GM18858 (cell line): ENCODE measurements around the gene RPUSD1.
"Not testable (repeated sequence)": the region's sequence is repeated elsewhere in the genome, so short reads cannot be mapped to it uniquely, and the experiment has no call there.

Experiments
- ATAC-seq: cut with Tn5 transposase; IDR thresholded peaks from one replicate; pipeline ENCODE4 v1.9.1; 2021; ENCODE audit not compliant: unreplicated experiment

RPUSD1 gene

GRCh38 chr16:751152-752006 lies 36.8 kb downstream of the RPUSD1 start:
- no peak for ATAC-seq

DNA sequence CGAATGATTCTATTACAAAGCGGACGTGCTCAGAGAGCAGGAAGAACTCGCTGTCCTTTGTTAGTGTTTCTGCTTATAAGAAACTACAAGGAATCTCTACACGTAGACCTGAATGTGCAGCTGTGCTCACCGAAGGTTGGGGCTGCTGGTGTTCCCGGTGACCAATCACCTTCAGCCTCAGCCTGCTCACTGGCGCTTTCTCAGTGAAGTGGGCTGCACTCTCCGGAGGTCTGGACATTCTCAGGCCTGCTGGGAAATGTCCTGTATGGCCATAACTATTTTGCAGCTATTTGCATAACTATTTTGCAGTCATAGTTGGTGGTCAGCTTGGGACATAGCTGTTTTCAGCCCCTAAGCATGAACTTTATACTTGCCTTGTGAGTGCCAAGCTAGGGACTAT lies 37.7 kb downstream of the RPUSD1 start:
- ATAC-seq = no peak

DNA sequence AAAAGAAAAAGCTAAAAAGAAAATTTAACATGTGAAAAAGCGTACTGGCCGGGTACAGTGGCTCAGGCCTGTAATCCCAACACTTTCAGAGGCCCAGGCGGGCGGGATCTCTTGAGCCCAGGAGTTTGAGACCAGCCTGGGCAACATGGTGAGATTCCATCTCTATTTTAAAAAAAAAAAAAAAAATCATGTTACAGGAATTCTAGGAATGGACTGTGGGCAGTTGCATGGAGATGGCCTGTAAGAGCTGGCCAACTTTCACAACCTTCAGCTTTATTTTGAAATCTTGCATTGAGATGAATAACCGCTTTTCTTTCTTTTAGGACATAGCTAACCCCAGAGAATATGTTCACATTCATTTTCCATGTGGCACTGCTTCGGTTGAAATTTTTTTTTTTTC lies 39.2 kb downstream of the RPUSD1 start:
- no peak for ATAC-seq

DNA sequence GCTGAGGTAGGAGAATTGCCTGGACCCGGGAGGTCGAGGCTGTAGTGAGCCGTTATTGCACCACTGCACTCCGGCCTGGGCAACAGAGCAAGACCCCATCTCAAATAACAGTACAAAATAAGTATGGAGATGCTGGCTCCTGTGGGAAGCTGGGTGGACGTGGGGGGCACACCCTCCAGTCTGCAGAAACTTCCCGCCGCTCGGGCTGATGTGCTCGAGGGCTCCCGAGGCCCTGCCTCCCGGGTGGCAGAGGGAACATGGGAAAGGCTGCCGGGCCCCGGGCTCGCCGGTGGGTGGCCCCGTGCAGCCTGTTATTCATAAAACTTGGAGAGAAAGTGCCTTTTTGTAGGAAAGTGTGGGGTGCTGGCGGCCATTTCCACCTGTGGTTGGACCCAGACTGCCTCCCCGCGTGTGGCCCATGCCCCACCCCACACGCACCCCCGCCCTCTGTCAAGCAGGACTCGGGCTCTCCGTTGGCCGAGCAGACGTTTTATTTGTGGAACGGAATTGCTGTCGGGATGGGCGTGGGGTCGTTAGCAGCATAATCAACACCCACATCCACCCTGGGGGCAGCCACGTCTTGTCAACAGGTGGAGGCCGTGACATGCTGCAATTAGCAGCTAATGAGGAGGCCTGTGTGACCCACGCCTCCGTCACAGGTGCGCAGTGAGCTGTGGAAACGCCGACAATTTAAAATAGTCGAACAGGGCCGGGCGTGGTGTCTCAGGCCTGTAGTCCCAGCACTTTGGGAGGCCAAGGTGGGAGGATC lies 40.0 kb downstream of the RPUSD1 start:
- ATAC-seq = no peak

GRCh38 chr16:746637-747036 lies 41.5 kb downstream of the RPUSD1 start:
- no peak for ATAC-seq

- no peak for ATAC-seq
These were observed 42.4 kb downstream of the RPUSD1 start for GRCh38 chr16:745739-746138.

DNA sequence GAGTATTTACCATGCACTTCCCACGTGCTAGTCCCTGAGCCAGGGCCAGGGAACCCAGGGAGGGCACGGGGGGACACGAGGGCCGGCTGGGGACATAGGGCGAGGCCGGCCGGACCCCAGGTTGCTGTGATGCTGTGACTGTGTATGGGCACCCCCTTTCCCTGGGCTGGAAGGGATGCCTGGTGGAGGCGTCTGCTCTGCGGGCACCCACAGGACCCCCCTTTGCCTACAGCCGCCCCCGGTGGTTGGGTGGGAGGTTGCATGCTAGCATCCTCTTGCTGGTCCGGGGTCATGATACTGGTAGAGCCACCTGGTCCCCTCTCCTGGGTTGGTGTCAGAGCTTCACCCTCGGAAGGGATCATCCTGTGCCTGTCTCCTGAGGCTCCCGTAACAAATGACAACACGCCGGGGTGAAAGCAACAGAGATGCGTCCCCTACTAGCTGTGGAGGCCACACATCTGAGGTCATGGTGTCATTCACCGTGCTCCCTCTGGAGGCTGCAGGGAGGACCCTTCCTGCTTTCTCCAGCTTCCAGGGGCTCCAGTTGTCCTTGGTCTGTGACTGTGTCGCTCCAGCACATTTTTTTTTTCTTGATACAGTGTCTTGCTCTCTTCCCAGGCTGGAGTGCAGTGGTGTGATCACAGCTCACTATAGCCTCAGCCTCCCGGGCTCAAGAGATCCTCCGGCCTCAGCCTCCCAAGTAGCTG lies 44.2 kb downstream of the RPUSD1 start:
- ATAC-seq = no peak

GRCh38 chr16:742894-743293 lies 45.3 kb downstream of the RPUSD1 start:
- ATAC-seq = not testable (repeated sequence)

- ATAC-seq = no peak
These were observed 46.1 kb downstream of the RPUSD1 start for GRCh38 chr16:741986-742629.

DNA sequence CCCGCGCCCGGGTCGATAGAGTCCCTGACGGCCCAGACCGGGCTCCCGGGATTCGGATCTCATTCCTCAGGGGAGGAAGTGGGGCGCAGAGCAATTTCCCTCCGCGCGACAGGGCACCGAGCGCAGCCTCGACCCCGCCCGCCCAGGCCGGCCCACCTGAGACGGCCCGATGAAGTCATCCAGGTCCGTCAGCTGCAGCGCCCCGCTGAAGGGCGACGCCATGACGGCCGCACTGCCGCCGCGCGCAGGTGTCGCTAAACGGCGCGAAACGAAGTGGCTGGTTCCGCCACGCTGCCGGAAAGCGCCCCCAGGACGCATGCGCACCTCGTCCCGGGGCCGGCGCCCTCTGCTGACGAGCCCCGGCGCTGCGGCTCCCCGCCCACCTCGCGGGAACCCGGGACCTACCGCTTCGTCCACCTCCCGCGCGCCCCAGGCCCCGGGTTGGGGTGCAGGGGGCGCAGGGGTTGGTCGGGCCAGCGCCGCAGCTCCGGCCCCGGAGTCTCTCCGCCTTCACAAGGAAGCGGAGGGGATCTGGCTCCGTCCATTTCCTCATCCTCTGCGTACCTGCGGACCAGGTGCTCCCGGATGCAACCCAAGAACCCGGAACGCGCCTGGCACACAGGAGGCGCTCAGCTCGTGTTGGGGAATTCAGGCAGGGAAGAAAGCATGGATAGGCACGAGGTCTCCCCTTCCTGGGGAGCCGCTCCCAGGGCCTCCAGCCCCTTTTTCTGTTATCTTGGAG lies 47.2 kb downstream of the RPUSD1 start, which contains the start of gene CIAO3:
Gene CIAO3, minus strand, starts transcription at position 234 of the 742 bp plus-strand sequence. Its CDS starts 12 bp downstream, at position 222.
- ATAC-seq = peak; percentile 64

- peak; percentile 6 for ATAC-seq
These were observed 47.8 kb downstream of the RPUSD1 start for GRCh38 chr16:740459-740763.

- no peak for ATAC-seq
These were observed 48.4 kb downstream of the RPUSD1 start for GRCh38 chr16:739560-740458.

- ATAC-seq = no peak
These were observed 51.2 kb downstream of the RPUSD1 start for GRCh38 chr16:736936-737481.

DNA sequence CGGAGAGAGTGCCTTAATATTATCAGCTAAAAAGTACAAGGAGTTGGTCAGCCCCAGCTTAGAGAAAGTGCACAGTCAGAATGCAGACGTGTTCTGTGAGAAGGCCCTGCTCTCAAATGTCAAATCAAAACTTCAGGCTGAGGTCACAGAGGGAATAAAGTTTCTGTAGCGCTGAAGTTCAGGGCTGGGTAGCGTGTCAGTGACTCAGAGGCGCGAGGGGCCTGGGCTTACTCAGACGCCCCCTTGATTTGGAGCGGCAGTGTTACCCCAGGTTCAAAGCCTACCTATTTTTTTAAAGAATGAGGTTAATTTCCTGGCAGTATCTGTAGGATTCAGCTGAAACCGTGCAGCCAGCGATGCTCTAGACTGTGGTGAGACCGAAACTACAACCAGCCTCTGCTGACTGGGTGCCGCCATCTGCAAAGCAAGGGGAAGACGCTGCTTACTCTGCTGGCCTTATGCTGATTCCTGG lies 52.2 kb downstream of the RPUSD1 start:
- ATAC-seq = no peak

DNA sequence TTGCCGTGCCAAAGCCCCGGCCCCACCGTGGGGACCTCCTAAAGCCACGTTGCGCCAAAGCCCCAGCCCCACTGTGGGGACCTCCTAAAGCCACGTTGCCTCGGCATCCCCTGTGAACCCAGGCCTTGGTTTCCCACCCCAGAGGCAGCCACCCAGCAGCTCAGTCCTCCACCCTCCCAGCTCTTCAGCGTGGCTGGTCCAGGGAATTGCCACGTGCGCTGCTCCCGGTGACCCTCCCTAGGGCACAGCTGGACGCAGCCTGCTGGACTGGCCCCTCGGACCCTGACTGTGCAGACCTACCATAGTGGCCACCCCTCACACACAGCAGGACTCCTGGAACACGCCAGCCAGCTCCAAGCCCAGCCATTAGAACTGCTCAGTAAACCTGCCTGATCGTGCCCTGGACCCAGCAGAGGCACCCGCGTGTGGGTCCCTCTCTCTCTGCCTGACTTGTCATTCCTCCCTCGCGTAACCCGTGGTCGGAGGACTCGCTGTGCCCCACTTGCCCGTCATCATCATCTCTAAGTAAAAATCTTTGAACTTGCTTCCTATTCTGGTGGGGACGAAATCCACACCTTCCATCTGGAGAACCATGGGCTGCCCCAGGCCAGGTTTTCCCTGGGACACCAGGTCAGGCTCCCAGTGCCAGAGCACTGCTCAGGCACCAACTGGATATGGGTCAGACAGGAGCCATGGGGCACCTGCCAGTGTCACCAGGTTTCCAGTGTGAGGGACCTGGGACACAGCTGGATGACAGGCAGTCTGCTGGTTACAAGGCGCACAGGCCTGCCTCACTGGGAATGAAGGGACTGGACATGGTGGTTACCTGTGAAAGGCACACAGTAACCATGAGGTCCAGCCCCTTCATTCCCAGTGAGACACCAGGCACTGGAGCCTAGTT lies 53.0 kb downstream of the RPUSD1 start:
- ATAC-seq = no peak
